SK-N-SH treated with all-trans-retinoic acid at 6 μM for 48 hours (cell line): ENCODE results near the gene STK11IP.

Source experiments
- ATAC-seq: fragments of 200-7000 bp; cut with Tn5 transposase; 3 replicates; pipeline ENCODE4 v1.9.1; 2020; ENCODE audit warnings: mild to moderate bottlenecking, moderate library complexity
- ARNTL ChIP-seq: fragments of 450-650 bp; formaldehyde crosslinking; IDR thresholded peaks from 2 replicates; pipeline ENCODE4 v1.5.0; 2020; ENCODE audit warnings: low read depth, mild to moderate bottlenecking, moderate library complexity, borderline replicate concordance
- BACH2 ChIP-seq: fragments of 250-450 bp; sonication (Bioruptor Pico); IDR thresholded peaks from 2 replicates; pipeline ENCODE4 v1.9.0; 2021; ENCODE audit warnings: mild to moderate bottlenecking, borderline replicate concordance
- OSR1 ChIP-seq: fragments of 250-450 bp; sonication (Bioruptor Pico); IDR thresholded peaks from 2 replicates; pipeline ENCODE4 v1.8.0; 2022; ENCODE audit warnings: moderate library complexity, mild to moderate bottlenecking, inconsistent platforms
- PATZ1 ChIP-seq: fragments of 250-450 bp; sonication (Bioruptor Pico); IDR thresholded peaks from 2 replicates; pipeline ENCODE4 v1.8.0; 2020; ENCODE audit warnings: mild to moderate bottlenecking, moderate library complexity, borderline replicate concordance
- POU6F1 ChIP-seq: fragments of 250-450 bp; sonication (Bioruptor Pico); IDR thresholded peaks from 2 replicates; pipeline ENCODE4 v1.8.0; 2021; ENCODE audit warnings: low read depth, mild to moderate bottlenecking, moderate library complexity, borderline replicate concordance
- PPARA ChIP-seq: fragments of 250-450 bp; sonication (Bioruptor Pico); IDR thresholded peaks from 2 replicates; pipeline ENCODE4 v1.5.0; 2020; ENCODE audit warnings: mild to moderate bottlenecking, borderline replicate concordance
- RARB ChIP-seq: fragments of 250-450 bp; sonication (Bioruptor Pico); IDR thresholded peaks from 2 replicates; pipeline ENCODE4 v1.8.0; 2021; ENCODE audit warnings: mild to moderate bottlenecking, moderate library complexity
- TCF4 ChIP-seq: fragments of 250-450 bp; sonication (Bioruptor Pico); IDR thresholded peaks from 2 replicates; pipeline ENCODE4 v1.8.0; 2021; ENCODE audit warnings: mild to moderate bottlenecking, moderate library complexity, borderline replicate concordance
- TOX ChIP-seq: fragments of 250-450 bp; sonication (Bioruptor Pico); IDR thresholded peaks from 2 replicates; pipeline ENCODE4 v1.8.0; 2021; ENCODE audit warnings: mild to moderate bottlenecking, moderate library complexity, borderline replicate concordance
- TSHZ2 ChIP-seq: fragments of 250-450 bp; sonication (Bioruptor Pico); IDR thresholded peaks from 2 replicates; pipeline ENCODE4 v1.5.0; 2020; ENCODE audit warnings: mild to moderate bottlenecking, moderate library complexity
- ZC3H10 ChIP-seq: fragments of 250-450 bp; sonication (Bioruptor Pico); IDR thresholded peaks from 2 replicates; pipeline ENCODE4 v1.5.1; 2021; ENCODE audit warnings: mild to moderate bottlenecking, moderate library complexity
- ZFP30 ChIP-seq: fragments of 450-650 bp; formaldehyde crosslinking; IDR thresholded peaks from 2 replicates; pipeline ENCODE4 v1.5.0; 2022; ENCODE audit warnings: mild to moderate bottlenecking, moderate library complexity
- ZNF70 ChIP-seq: fragments of 450-650 bp; formaldehyde crosslinking; IDR thresholded peaks from 2 replicates; pipeline ENCODE4 v1.5.0; 2020; ENCODE audit warnings: mild to moderate bottlenecking, moderate library complexity

Gene STK11IP

GRCh38 chr2:219664944-219665343, 67.3 kb downstream of the STK11IP start:
- no peak; the same call in 2 of the 3 replicates for ATAC-seq
- TF ChIP-seq ZFP30 (no peak), ZNF70 (CRISPR knock-in tag) (no peak), TOX (CRISPR knock-in tag) (no peak), BACH2 (CRISPR knock-in tag) (no peak), OSR1 (CRISPR knock-in tag) (no peak), ZC3H10 (no peak), TSHZ2 (CRISPR knock-in tag) (no peak), ARNTL (CRISPR knock-in tag) (no peak), POU6F1 (CRISPR knock-in tag) (no peak)

- ATAC-seq: no peak
- TF ChIP-seq BACH2 (CRISPR knock-in tag) (no peak), RARB (no peak), TCF4 (CRISPR knock-in tag) (no peak), TOX (CRISPR knock-in tag) (no peak), PPARA (CRISPR knock-in tag) (no peak), PATZ1 (CRISPR knock-in tag) (no peak)
Observed at GRCh38 chr2:219665926-219666325, 68.3 kb downstream of the STK11IP start.
